Activated CD8-positive, alpha-beta memory T cell treated with anti-CD3 and anti-CD28 coated beads for 24 hours (primary cell): ENCODE data around the gene C19orf67.
"Not testable (repeated sequence)": the region's sequence is repeated elsewhere in the genome, so short reads cannot be mapped to it uniquely, and the experiment has no call there.

Experiments used
- DNase-seq: peaks from one replicate; pipeline ENCODE4 v3.0.0-alpha.2; 2020

The C19orf67 gene

DNA sequence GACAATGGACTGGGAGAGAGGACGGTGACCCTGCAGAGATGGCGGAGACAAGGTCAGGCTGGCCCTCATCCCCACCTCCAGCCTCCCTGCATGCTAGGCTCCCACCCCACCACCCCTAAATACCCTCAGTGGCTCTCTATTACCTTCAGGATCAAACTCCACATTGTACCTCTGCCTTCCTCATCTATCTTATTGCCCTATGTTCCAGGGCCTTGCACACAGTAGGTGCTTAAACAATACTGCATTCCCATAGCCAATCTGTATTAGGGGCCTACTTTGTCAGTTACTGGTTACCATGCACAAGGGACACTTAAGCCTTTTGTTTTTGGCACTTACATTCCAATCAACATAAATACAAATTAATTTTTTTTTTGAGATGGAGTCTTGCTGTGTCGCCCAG, 30.2 kb downstream of the C19orf67 start:
- no peak for DNase-seq

DNA sequence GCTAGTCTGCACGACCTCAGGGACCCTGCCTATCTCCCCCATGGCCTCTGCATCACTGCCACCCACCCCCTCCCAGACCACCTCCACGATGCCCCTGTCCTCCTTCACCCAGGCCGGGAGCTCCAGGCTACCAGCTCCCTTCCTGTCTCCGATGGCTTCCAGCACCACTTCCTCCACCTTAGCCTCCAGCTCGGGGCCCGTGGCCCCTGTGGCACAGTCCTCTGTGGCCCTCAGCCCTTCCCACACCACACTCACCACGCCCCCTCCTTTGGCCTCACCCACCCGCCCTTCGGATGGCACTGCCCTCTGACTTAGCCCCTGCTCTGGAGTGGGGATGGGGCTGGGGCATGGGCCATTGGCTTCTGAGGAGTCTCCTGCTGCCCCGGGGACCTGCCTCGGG, 30.9 kb downstream of the C19orf67 start:
- no peak for DNase-seq

- DNase-seq, result no peak
These were observed 31.5 kb downstream of the C19orf67 start for GRCh38 chr19:14054099-14054498.

DNA sequence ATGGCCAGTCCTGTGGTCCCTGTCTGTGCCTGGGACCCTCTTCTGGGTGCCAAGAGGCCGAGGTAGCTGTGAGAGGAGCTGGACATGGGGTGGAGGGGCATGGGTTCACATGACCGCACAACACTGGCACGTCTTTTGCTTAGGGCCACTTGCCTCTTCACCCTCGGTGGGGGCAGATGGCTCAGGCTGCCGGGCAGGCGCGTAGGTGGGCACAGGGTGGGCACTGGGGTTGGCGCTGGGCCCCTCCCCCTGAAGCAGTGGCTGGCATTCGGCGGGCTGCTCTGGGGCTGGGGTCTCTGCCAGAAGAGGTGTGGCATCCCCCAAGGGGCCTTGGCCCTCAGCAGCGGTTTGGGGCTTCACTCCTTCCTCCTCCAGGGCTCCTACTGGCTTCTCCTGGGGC, 32.1 kb downstream of the C19orf67 start:
- DNase-seq, result no peak

GRCh38 chr19:14053032-14053431, 32.6 kb downstream of the C19orf67 start:
- DNase-seq, result no peak

- no peak for DNase-seq
These were observed 33.1 kb downstream of the C19orf67 start for GRCh38 chr19:14052470-14052869.

GRCh38 chr19:14051980-14052379, 33.6 kb downstream of the C19orf67 start:
- no peak for DNase-seq

GRCh38 chr19:14050961-14051360, 34.6 kb downstream of the C19orf67 start:
- DNase-seq, result not testable (repeated sequence)

- DNase-seq, result no peak
These were observed 35.1 kb downstream of the C19orf67 start for GRCh38 chr19:14050512-14050911.

- DNase-seq, result peak; percentile 92
These were observed 37.0 kb downstream of the C19orf67 start for GRCh38 chr19:14048443-14049153.

GRCh38 chr19:14047866-14048265, 37.7 kb downstream of the C19orf67 start:
- not testable (repeated sequence) for DNase-seq

GRCh38 chr19:14042659-14043608, 42.6 kb downstream of the C19orf67 start:
- DNase-seq, result not testable (repeated sequence)

GRCh38 chr19:14039181-14039580, 46.4 kb downstream of the C19orf67 start:
- no peak for DNase-seq

DNA sequence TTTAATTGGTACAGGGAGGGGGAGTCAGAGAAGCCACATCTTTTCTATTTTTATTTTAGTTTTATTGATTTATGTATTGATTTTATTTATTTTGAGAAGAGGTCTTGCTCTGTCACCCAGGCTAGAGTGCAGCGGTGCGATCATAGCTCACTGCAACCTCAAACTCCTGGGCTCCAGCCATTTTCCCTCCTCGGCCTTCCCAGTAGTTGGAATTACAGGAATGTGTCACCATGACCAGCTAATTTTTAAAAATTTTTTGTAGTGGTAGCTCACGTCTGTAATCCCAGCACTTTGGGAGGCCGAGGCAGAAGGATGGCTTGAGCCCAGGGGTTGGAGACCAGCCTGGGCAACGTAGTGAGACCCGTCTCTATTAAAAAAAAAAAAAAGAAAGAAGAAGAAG, 49.9 kb downstream of the C19orf67 start:
- DNase-seq, result no peak

GRCh38 chr19:14035159-14035558, 50.4 kb downstream of the C19orf67 start:
- not testable (repeated sequence) for DNase-seq

GRCh38 chr19:14033946-14034345, 51.6 kb downstream of the C19orf67 start:
- no peak for DNase-seq

DNA sequence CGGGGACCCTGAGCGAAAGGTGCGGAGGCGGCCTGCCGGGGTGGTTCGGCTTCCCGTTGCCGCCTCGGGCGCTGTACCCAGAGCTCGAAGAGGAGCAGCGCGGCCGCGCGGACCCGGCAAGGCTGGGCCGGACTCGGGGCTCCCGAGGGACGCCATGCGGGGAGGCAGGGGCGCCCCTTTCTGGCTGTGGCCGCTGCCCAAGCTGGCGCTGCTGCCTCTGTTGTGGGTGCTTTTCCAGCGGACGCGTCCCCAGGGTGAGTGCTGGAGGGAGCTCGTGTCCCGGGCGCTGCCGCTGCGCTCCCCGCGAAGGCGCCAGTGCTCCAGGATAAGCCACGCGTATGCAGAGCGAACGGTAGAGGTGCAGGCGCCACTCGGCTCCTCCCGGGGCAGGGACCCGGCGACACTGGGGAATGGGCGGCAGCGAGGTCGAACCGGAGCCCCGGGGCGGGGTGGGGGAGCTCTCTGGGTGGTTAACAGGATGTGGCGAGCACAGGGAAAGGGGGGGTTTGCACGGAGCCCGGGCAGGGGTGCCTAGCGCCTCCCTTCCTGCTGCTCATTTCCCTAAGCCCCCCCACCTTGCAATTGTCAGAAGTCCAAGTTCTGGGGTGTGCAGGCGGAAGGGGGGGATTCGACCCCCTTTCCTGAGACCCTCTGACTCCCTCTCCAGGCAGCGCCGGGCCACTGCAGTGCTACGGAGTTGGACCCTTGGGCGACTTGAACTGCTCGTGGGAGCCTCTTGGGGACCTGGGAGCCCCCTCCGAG, 53.7 kb downstream of the C19orf67 start, which contains the start of gene IL27RA:
IL27RA (plus strand) TSS at position 44 of the 762 bp plus-strand sequence; CDS start at position 155, 111 bp downstream.
- peak; percentile 91 for DNase-seq
